ENCODE measurements around the gene ARSB.

Gene ARSB

GRCh38 chr5:78795757-78796156 lies 189.4 kb downstream of the ARSB start:
- H3K4me2 ChIP-seq (ENCODE audit: low read depth, low read length) = no peak overlapping the region
- H3K27ac ChIP-seq (ENCODE audit: low read length) = no peak overlapping the region
- no peak overlapping the region for H3K9ac ChIP-seq (ENCODE audit: low read length)
- TF ChIP-seq EZH2 (optimal IDR thresholded peaks at IDR 0.05; ENCODE audit: low read depth, low read length) = no peak
- no peak for TF ChIP-seq EZH2phosphoT487 (IDR thresholded peaks at IDR 0.05; ENCODE audit: low read length)
- TF ChIP-seq, protein P1, sequence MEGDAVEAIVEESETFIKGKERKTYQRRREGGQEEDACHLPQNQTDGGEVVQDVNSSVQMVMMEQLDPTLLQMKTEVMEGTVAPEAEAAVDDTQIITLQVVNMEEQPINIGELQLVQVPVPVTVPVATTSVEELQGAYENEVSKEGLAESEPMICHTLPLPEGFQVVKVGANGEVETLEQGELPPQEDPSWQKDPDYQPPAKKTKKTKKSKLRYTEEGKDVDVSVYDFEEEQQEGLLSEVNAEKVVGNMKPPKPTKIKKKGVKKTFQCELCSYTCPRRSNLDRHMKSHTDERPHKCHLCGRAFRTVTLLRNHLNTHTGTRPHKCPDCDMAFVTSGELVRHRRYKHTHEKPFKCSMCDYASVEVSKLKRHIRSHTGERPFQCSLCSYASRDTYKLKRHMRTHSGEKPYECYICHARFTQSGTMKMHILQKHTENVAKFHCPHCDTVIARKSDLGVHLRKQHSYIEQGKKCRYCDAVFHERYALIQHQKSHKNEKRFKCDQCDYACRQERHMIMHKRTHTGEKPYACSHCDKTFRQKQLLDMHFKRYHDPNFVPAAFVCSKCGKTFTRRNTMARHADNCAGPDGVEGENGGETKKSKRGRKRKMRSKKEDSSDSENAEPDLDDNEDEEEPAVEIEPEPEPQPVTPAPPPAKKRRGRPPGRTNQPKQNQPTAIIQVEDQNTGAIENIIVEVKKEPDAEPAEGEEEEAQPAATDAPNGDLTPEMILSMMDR (IDR thresholded peaks at IDR 0.05; ENCODE audit: low read length) = no peak
- H3K4me1 ChIP-seq (ENCODE audit: low read length) = peaks cover 2% of the 10 kb centered on the region; the same call in 1 of the 2 replicates
- no peaks in the 10 kb centered on the region for H3K9me3 ChIP-seq (replicated peaks; ENCODE audit: insufficient read depth, low read length)
- H3K36me3 ChIP-seq (replicated peaks; ENCODE audit: insufficient read depth, low read length) = no peaks in the 10 kb centered on the region
- H3F3A ChIP-seq (ENCODE audit: insufficient read depth, low read length) = no peaks in the 10 kb centered on the region
- no peak overlapping the region for H3K4me3 ChIP-seq (ENCODE audit: low read length)
- DNase-seq = no peak
- no peaks in the 10 kb centered on the region for H3K79me2 ChIP-seq (ENCODE audit: low read length)
- no peaks in the 10 kb centered on the region for H4K20me1 ChIP-seq (ENCODE audit: insufficient read depth, low read length)
- H3K27me3 ChIP-seq (replicated peaks; ENCODE audit: insufficient read depth, low read length) = no peaks in the 10 kb centered on the region
- H3K9me2 ChIP-seq (replicated peaks; ENCODE audit: insufficient read depth, low read length) = no peaks in the 10 kb centered on the region
- no peak overlapping the region for H2AFZ ChIP-seq (ENCODE audit: low read length)

DNA sequence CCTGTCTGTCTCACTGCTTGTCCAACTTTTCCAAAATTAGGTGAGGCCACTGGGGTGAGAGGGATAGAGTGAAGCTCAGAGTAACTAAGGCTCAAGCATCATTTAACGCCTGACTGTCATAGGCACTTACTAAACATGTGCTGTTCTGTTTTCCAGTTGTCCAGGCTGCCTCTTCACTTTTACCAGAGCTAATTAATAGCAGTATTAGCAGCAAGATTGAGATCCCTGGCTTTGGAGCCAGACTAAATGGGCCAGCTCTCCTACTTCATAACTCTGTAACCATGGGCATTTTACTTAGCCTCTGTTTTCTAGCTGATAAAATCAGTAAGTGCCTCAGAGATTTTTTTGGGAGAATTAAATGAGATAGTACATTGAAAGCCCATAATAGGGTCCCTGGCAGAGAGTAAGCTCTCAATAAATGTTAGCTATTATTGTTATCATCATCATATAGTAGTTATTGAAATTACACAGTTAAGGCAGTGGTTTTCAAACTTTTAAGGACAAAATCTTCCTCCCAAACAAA lies 190.4 kb downstream of the ARSB start:
- no peaks in the 10 kb centered on the region for H3K79me2 ChIP-seq (ENCODE audit: low read length)
- H3K27ac ChIP-seq (ENCODE audit: low read length) = no peak overlapping the region
- H3K4me3 ChIP-seq (ENCODE audit: low read length) = no peak overlapping the region
- DNase-seq = no peak
- no peaks in the 10 kb centered on the region for H3K36me3 ChIP-seq (replicated peaks; ENCODE audit: insufficient read depth, low read length)
- H3K9me2 ChIP-seq (replicated peaks; ENCODE audit: insufficient read depth, low read length) = no peaks in the 10 kb centered on the region
- H4K20me1 ChIP-seq (ENCODE audit: insufficient read depth, low read length) = no peaks in the 10 kb centered on the region
- no peaks in the 10 kb centered on the region for H3F3A ChIP-seq (ENCODE audit: insufficient read depth, low read length)
- no peak overlapping the region for H2AFZ ChIP-seq (ENCODE audit: low read length)
- no peak overlapping the region for H3K4me2 ChIP-seq (ENCODE audit: low read depth, low read length)
- H3K4me1 ChIP-seq (ENCODE audit: low read length) = no peaks in the 10 kb centered on the region
- TF ChIP-seq, protein P1 (IDR thresholded peaks at IDR 0.05; ENCODE audit: low read length) = no peak
- TF ChIP-seq EZH2 (optimal IDR thresholded peaks at IDR 0.05; ENCODE audit: low read depth, low read length) (no peak), EZH2phosphoT487 (IDR thresholded peaks at IDR 0.05; ENCODE audit: low read length) (no peak)
- no peak overlapping the region for H3K9ac ChIP-seq (ENCODE audit: low read length)
- no peaks in the 10 kb centered on the region for H3K9me3 ChIP-seq (replicated peaks; ENCODE audit: insufficient read depth, low read length)
- no peaks in the 10 kb centered on the region for H3K27me3 ChIP-seq (replicated peaks; ENCODE audit: insufficient read depth, low read length)

- no peaks in the 10 kb centered on the region for H3F3A ChIP-seq (ENCODE audit: insufficient read depth, low read length)
- H3K36me3 ChIP-seq (replicated peaks; ENCODE audit: insufficient read depth, low read length) = no peaks in the 10 kb centered on the region
- no peaks in the 10 kb centered on the region for H4K20me1 ChIP-seq (ENCODE audit: insufficient read depth, low read length)
- H3K9ac ChIP-seq (ENCODE audit: low read length) = no peak overlapping the region
- no peaks in the 10 kb centered on the region for H3K9me3 ChIP-seq (replicated peaks; ENCODE audit: insufficient read depth, low read length)
- no peaks in the 10 kb centered on the region for H3K9me2 ChIP-seq (replicated peaks; ENCODE audit: insufficient read depth, low read length)
- H2AFZ ChIP-seq (ENCODE audit: low read length) = no peak overlapping the region
- H3K27ac ChIP-seq (ENCODE audit: low read length) = no peak overlapping the region
- no peak for TF ChIP-seq EZH2phosphoT487 (IDR thresholded peaks at IDR 0.05; ENCODE audit: low read length)
- H3K79me2 ChIP-seq (ENCODE audit: low read length) = no peaks in the 10 kb centered on the region
- H3K4me3 ChIP-seq (ENCODE audit: low read length) = no peak overlapping the region
- no peak for DNase-seq
- no peaks in the 10 kb centered on the region for H3K27me3 ChIP-seq (replicated peaks; ENCODE audit: insufficient read depth, low read length)
- no peaks in the 10 kb centered on the region for H3K4me1 ChIP-seq (ENCODE audit: low read length)
- H3K4me2 ChIP-seq (ENCODE audit: low read depth, low read length) = no peak overlapping the region
These were observed 191.0 kb downstream of the ARSB start for GRCh38 chr5:78793907-78794662.
